Immature natural killer cell (primary cell): ENCODE measurements around the gene SLC5A9. TPM values are rescaled to one million over a fixed set of nuclear protein-coding genes. Genes with fewer than 3 reads are reported as not detected.

Source experiments
- DNase-seq, 3 donors: peaks; one replicate each; pipeline ENCODE4 v3.0.0; 2022; ENCODE audit warnings: mixed read lengths in 1 of 3
- H3K27ac Mint-ChIP-seq, 6 donors: one replicate each; pipeline ENCODE4 v1.8.0; 2020; ENCODE audit warnings: mixed read lengths in 6 of 6, mild to moderate bottlenecking in 5 of 6, inconsistent platforms in 4 of 6, moderate library complexity in 3 of 6
- H3K27me3 Mint-ChIP-seq, 3 donors: one replicate each; pipeline ENCODE4 v1.8.0; 2020 to 2021; ENCODE audit warnings: low read depth in 3 of 3, mild to moderate bottlenecking in 3 of 3, mixed read lengths in 3 of 3, moderate library complexity in 3 of 3, inconsistent platforms in 1 of 3
- H3K36me3 Mint-ChIP-seq, 3 donors: one replicate each; pipeline ENCODE4 v1.8.0; 2020; ENCODE audit warnings: mixed read lengths in 3 of 3, inconsistent platforms in 2 of 3, mild to moderate bottlenecking in 2 of 3
- H3K4me1 Mint-ChIP-seq, 2 donors: one replicate each; pipeline ENCODE4 v1.8.0; 2020; ENCODE audit warnings: inconsistent platforms in 2 of 2, mild to moderate bottlenecking in 2 of 2, mixed read lengths in 2 of 2, moderate library complexity in 1 of 2
- H3K4me3 Mint-ChIP-seq, 5 donors: one replicate each; pipeline ENCODE4 v1.8.0; 2020; ENCODE audit warnings: mild to moderate bottlenecking in 5 of 5, mixed read lengths in 5 of 5, inconsistent platforms in 3 of 5, moderate library complexity in 3 of 5
- H3K9me3 Mint-ChIP-seq, 6 donors: one replicate each; pipeline ENCODE4 v1.8.0; 2020; ENCODE audit warnings: mild to moderate bottlenecking in 6 of 6, mixed read lengths in 6 of 6, inconsistent platforms in 4 of 6, moderate library complexity in 3 of 6
- polyA plus RNA-seq, 3 donors: library from polyadenylated mRNA; unstranded; fragments of 300-500 nt; fragmentation: Illumina TruSeq; gene quantifications; one replicate each; pipeline ENCODE4 v1.2.3, GENCODE V29; 2021

The SLC5A9 gene
- polyA plus RNA-seq, 3 donors from 2014 or later = not detected

DNA sequence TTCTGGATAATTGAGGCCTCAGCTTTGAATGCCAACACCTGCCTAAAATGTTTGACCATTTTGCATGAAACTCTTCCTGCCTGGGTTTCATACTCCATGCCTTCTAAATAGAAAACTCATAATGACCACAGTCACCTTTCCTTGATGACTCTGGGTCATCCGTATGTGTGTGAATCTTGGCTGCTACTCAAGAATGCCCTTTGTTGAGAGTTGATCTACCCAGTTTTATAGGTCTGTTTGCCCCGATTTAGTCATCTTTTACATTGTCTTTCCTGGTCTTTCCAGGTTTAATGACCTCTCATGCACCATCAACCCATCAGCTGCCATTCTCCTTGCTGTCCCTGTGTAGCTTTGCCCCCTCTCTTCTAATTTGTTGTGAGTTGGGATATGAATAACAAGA is 2.7 kb upstream of the SLC5A9 start:
- H3K27me3 Mint-ChIP-seq = peaks cover 1 to 4% (median 1%) of the 10 kb centered on the region in 3 donors
- no peak overlapping the region for H3K4me3 Mint-ChIP-seq
- H3K36me3 Mint-ChIP-seq = no peaks in the 10 kb centered on the region
- DNase-seq = no peak
- H3K27ac Mint-ChIP-seq = no peak overlapping the region
- H3K4me1 Mint-ChIP-seq = peaks cover 7 to 13% of the 10 kb centered on the region in 2 donors
- H3K9me3 Mint-ChIP-seq = no peaks in the 10 kb centered on the region

DNA sequence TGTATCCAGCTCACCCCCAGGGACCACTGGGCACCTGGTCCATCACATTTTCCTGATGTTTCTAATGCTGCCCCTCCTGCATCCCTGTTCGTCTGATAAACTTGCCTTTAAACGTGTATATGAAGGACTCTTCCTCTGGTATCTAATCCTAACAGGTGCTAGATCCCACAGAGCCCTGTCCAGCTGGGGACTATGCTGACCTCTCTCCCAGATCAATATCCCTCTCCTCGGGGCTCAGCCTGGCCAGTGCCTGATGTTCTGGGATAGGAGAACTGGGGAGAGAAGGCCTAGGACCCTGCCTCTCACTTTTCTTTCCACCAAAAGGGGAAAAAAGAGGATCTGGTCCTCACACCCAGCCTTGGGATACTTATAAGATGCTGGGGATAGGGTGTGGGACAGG is 1.4 kb upstream of the SLC5A9 start:
- peak overlapping the region in 1 of 6 donors; percentile 51 for H3K27ac Mint-ChIP-seq
- no peak for DNase-seq
- peaks cover 0 to 4% (median 0%) of the 10 kb centered on the region in 3 donors for H3K36me3 Mint-ChIP-seq
- no peaks in the 10 kb centered on the region for H3K9me3 Mint-ChIP-seq
- H3K27me3 Mint-ChIP-seq = peaks cover 0 to 1% (median 1%) of the 10 kb centered on the region in 3 donors
- H3K4me1 Mint-ChIP-seq = peaks cover 7 to 13% of the 10 kb centered on the region in 2 donors
- H3K4me3 Mint-ChIP-seq = no peak overlapping the region

DNA sequence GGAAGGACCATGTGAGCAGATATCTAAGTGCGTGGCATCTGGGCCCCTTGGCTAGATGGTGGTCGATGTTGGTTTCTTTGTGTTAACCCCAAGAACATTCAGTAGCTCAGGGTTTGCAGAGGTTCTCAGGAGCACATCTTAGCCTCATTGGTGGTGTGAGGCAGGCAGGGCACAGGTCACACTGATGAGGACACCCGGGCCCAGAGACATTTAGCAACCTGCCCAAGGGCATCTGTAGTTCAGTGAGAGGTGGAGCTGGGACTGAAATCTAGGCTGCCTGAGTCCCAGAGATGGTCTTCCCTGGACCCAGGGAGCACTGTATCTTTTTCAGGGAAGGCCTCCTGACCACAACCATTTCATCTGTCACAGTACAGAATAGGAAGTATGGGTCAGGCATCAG is 859 bp upstream of the SLC5A9 start:
- Mint-ChIP-seq H3K4me1 (peaks cover 7 to 13% of the 10 kb centered on the region in 2 donors), H3K36me3 (peaks cover 0 to 4% (median 0%) of the 10 kb centered on the region in 3 donors), H3K9me3 (no peaks in the 10 kb centered on the region), H3K27me3 (peaks cover 0 to 1% (median 1%) of the 10 kb centered on the region in 3 donors), H3K4me3 (no peak overlapping the region), H3K27ac (peak overlapping the region in 2 of 6 donors; percentile 9 to 51)
- DNase-seq = no peak

DNA sequence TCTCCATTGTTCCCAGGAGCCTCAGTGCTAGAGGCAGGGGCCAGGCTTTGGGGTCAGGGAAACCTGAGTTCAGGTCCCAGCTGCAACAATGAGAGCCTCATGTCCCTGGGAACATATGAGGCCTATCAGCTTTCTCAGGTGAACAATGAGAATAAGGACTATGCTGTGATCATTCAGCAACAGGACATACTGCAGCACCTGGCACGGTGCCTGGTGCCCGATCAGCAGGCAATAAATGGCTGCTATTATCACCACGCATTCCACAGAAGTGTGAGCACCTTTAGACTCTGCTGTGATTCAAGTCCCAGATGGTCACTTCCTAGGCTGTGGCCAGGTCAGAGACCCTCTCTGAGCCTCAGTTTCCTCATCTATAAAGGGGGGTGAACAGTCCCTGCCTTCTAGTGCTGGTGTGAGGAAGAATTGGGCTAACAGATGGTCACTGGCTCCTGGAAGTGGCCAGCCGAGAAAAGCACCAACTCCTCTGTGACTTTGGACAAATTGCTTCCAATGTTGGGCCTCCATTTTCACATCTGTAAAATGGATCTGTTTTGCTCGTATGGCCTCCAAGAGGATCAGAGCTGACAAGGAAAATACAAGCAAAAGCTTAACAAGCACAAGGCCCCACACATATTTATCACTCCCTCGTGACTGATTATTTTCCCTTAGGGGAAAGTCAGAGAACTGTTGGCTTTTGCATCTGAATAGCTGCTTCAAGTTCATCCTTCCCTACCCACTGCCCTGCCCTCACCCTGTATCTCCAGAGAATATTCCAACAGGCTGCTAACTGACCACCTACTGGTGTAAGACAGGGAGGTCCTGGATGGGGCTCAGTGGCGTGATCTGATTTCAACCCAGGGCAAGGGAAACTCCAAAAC is 1.1 kb downstream of the SLC5A9 start:
- peaks cover 0 to 4% (median 0%) of the 10 kb centered on the region in 3 donors for H3K36me3 Mint-ChIP-seq
- H3K4me3 Mint-ChIP-seq = no peak overlapping the region
- no peaks in the 10 kb centered on the region for H3K9me3 Mint-ChIP-seq

DNA sequence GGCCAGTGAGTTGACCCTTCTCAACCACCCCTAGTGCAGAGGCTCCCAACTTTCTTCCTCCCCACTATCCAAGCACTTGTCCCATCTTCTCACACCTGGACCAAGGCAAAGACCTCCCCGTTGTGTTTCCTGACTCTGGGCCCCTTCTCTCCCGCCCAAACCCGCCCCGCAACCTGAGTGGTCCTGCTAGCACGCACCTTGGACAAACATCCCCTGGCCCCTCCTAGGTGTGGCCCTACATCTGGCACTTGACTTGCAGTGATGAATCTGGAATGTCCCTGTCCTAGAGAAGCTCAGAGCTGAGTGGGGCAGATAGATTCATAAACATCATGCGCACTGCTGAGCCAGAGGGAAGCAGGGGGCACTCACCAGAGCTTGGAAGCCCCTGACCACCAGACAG is 2.3 kb downstream of the SLC5A9 start:
- no peak for DNase-seq
- Mint-ChIP-seq H3K9me3 (no peaks in the 10 kb centered on the region), H3K4me3 (peak overlapping the region in 1 of 5 donors; percentile 16), H3K27ac (peak overlapping the region in 1 of 6 donors; percentile 20), H3K4me1 (peaks cover 13 to 18% of the 10 kb centered on the region in 2 donors), H3K36me3 (peaks cover 0 to 4% (median 0%) of the 10 kb centered on the region in 3 donors), H3K27me3 (peaks cover 0 to 1% (median 0%) of the 10 kb centered on the region in 3 donors)

More for the DNA sequence above, 1.1 kb downstream of the SLC5A9 start:
- Mint-ChIP-seq H3K27ac (no peak overlapping the region), H3K4me1 (peaks cover 7 to 13% of the 10 kb centered on the region in 2 donors), H3K27me3 (peaks cover 0 to 1% (median 1%) of the 10 kb centered on the region in 3 donors)
- no peak for DNase-seq

- H3K4me3 Mint-ChIP-seq = peak overlapping the region; percentile 4 to 36 (median 25)
- peaks cover 19 to 21% of the 10 kb centered on the region in 2 donors for H3K4me1 Mint-ChIP-seq
- no peak for DNase-seq
- no peaks in the 10 kb centered on the region for H3K9me3 Mint-ChIP-seq
- peak overlapping the region; percentile 1 to 58 (median 18) for H3K27ac Mint-ChIP-seq
- H3K27me3 Mint-ChIP-seq = peaks cover 0 to 1% (median 1%) of the 10 kb centered on the region in 3 donors
- H3K36me3 Mint-ChIP-seq = peaks cover 0 to 4% (median 0%) of the 10 kb centered on the region in 3 donors
These were observed 3.1 kb downstream of the SLC5A9 start for GRCh38 chr1:48225579-48225978.

GRCh38 chr1:48227165-48228013 is 4.9 kb downstream of the SLC5A9 start:
- no peaks in the 10 kb centered on the region for H3K9me3 Mint-ChIP-seq
- H3K36me3 Mint-ChIP-seq = peaks cover 0 to 4% (median 0%) of the 10 kb centered on the region in 3 donors

DNA sequence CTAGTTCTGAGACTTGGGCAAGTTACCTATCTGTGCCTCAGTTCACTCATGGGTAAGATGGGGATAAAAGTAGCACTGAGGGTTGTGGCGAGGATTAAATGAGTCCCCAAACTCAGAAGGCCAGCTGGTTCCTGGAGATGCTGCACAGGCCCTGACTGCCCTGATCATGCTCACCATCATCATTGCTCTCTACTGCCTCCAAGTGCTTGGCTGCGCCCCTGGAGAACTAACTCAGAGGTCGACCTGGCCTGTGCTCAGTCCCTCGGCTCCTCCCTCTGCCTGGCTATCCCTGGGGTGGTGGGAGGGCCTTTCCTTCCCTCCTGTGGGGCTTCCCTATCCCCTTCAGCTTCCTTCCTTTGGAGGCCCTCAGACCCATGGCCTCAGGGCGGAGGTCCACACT is 5.6 kb downstream of the SLC5A9 start:
- peaks cover 13 to 16% of the 10 kb centered on the region in 2 donors for H3K4me1 Mint-ChIP-seq
- peak overlapping the region in 2 of 6 donors; percentile 69 to 80 for H3K27ac Mint-ChIP-seq
- no peak for DNase-seq
- H3K36me3 Mint-ChIP-seq = peaks cover 0 to 4% (median 0%) of the 10 kb centered on the region in 3 donors
- H3K27me3 Mint-ChIP-seq = peaks cover 0 to 4% (median 1%) of the 10 kb centered on the region in 3 donors
- H3K4me3 Mint-ChIP-seq = peak overlapping the region in 2 of 5 donors; percentile 42 to 55
- no peaks in the 10 kb centered on the region for H3K9me3 Mint-ChIP-seq

More at GRCh38 chr1:48227165-48228013, 4.9 kb downstream of the SLC5A9 start:
- peaks cover 15 to 18% of the 10 kb centered on the region in 2 donors for H3K4me1 Mint-ChIP-seq
- no peak overlapping the region for H3K27ac Mint-ChIP-seq
- peaks cover 0 to 4% (median 1%) of the 10 kb centered on the region in 3 donors for H3K27me3 Mint-ChIP-seq
- peak; percentile 30 to 35 (median 35) for DNase-seq
- H3K4me3 Mint-ChIP-seq = no peak overlapping the region

DNA sequence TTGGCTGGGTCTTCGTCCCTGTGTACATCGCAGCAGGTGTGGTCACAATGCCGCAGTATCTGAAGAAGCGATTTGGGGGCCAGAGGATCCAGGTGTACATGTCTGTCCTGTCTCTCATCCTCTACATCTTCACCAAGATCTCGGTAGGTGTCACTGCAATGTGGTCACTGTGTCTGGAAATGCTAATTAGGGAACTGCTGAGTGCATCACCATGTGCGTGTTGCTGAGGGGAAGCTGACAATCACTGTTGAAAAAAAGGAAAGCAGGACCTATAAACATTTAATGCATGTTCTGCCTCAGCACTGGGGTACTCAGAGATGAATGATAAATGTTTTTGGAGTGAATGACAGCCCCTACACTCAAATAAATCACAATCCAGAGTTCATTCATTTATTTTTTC is 6.8 kb downstream of the SLC5A9 start:
- Mint-ChIP-seq H3K36me3 (peaks cover 0 to 4% (median 0%) of the 10 kb centered on the region in 3 donors), H3K9me3 (no peaks in the 10 kb centered on the region), H3K27me3 (peaks cover 0 to 4% (median 1%) of the 10 kb centered on the region in 3 donors), H3K4me1 (peaks cover 11 to 16% of the 10 kb centered on the region in 2 donors), H3K27ac (peak overlapping the region in 3 of 6 donors; percentile 46 to 79 (median 78)), H3K4me3 (peak overlapping the region in 2 of 5 donors; percentile 12 to 15)
- DNase-seq = no peak

- Mint-ChIP-seq H3K36me3 (peaks cover 0 to 4% (median 0%) of the 10 kb centered on the region in 3 donors), H3K9me3 (no peaks in the 10 kb centered on the region), H3K27me3 (peaks cover 0 to 4% (median 1%) of the 10 kb centered on the region in 3 donors), H3K4me1 (peaks cover 9 to 16% of the 10 kb centered on the region in 2 donors), H3K27ac (peak overlapping the region in 3 of 6 donors; percentile 9 to 36 (median 21)), H3K4me3 (no peak overlapping the region)
- no peak for DNase-seq
These were observed 7.7 kb downstream of the SLC5A9 start for GRCh38 chr1:48230236-48230635.

DNA sequence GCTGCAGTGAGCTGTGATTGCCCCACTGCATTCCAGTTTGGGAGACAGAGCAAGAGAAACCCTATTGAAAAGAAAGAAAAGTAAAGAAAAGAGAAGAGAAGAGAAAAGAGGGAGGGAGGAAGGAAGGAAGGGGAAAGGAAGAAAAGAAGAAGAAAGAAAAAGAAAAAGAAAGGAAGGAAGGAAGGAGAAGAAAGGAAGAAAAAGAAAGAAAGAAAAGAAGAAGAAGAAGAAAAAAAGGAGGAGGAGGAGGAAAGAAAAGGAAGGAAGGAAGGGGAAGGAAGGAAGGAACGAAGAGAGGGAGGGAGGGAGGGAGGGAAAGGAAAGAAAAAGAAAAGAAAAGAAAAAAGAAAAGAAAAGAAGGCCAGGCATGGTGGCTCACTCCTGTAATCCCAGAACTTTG is 10.2 kb downstream of the SLC5A9 start:
- Mint-ChIP-seq H3K27ac (no peak overlapping the region), H3K4me1 (peaks cover 9 to 16% of the 10 kb centered on the region in 2 donors), H3K4me3 (no peak overlapping the region), H3K9me3 (no peaks in the 10 kb centered on the region), H3K36me3 (no peaks in the 10 kb centered on the region), H3K27me3 (peaks cover 0 to 6% (median 1%) of the 10 kb centered on the region in 3 donors)
- no peak for DNase-seq

DNA sequence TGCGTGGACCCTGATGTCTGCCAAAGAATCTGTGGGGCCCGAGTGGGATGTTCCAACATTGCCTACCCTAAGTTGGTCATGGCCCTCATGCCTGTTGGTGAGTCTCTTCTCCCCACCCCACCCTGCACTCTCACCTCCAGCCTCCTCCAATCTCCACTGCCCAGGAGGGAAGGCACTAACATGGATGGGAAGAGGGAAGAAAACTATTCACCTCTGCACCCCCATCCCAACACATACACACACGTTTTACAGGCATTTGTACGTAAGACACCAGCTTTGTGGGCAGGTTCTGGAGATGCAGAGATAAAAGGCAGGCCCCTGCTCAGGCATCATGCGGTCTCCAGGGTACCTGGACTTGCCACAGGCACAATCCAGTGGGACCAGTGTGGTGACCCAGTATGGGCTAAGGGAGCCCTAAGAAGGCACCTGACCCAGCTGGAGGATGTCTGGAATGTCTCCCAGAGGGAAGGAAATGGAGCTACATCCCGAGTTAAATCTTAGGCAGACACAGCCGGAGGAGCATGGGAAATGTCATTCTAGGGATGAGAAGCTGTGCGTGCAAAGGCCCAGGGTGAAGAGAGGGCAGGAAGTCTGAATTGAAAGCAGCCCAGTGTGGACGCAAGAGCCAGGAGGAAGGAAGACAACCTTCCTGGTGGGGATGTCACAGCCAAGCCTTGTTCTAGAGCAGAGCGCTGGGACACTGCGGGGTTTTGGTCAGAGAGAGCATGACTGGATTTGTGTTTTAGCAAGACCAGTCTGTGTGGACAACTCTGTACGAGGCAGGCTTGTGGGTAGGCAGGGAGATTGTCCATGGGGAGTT is 11.4 kb downstream of the SLC5A9 start:
- no peak overlapping the region for H3K4me3 Mint-ChIP-seq
- peaks cover 9 to 16% of the 10 kb centered on the region in 2 donors for H3K4me1 Mint-ChIP-seq
- DNase-seq = no peak
- H3K27me3 Mint-ChIP-seq = peaks cover 0 to 9% (median 0%) of the 10 kb centered on the region in 3 donors
- peak overlapping the region in 1 of 6 donors; percentile 39 for H3K27ac Mint-ChIP-seq
- H3K9me3 Mint-ChIP-seq = no peaks in the 10 kb centered on the region
- H3K36me3 Mint-ChIP-seq = no peaks in the 10 kb centered on the region

DNA sequence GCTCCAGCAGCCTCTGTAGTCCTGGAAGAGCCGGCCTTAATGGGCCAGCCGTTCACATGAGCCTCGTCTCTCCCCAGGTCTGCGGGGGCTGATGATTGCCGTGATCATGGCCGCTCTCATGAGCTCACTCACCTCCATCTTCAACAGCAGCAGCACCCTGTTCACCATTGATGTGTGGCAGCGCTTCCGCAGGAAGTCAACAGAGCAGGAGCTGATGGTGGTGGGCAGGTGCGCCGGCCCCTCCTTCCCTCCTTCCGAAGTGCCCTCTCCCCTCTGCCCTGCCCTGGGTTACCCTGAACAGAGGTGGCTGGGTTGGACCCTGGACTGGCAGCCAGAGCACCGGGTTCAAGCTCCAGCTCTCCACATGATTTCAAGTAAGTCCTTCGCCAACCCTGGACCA is 13.1 kb downstream of the SLC5A9 start:
- Mint-ChIP-seq H3K27me3 (peaks cover 0 to 9% (median 2%) of the 10 kb centered on the region in 3 donors), H3K36me3 (no peaks in the 10 kb centered on the region), H3K4me1 (peaks cover 0 to 4% of the 10 kb centered on the region in 2 donors), H3K27ac (no peak overlapping the region), H3K9me3 (peaks cover 0 to 2% (median 0%) of the 10 kb centered on the region in 6 donors), H3K4me3 (no peak overlapping the region)
- DNase-seq = no peak
